AG09319 (cell line): ENCODE results near the gene DXO.

ENCODE experiments used
- DNase-seq: peaks from one replicate; pipeline ENCODE4 v3.0.0-alpha.2; 2010; ENCODE audit warnings: low read depth; ENCODE audit errors: extremely low read depth
- CTCF ChIP-seq: IDR thresholded peaks from 2 replicates; pipeline ENCODE4 v1.5.1; 2011; ENCODE audit warnings: low read depth, mild to moderate bottlenecking, inconsistent platforms, low read length, moderate library complexity

DXO gene

GRCh38 chr6:31966506-31966905 is 5.4 kb downstream of the DXO start:
- TF ChIP-seq CTCF, result no peak
- DNase-seq, result no peak

- DNase-seq, result no peak
- no peak for TF ChIP-seq CTCF
These were observed 6.2 kb downstream of the DXO start for GRCh38 chr6:31965700-31966099.

- TF ChIP-seq CTCF, result no peak
These were observed 8.0 kb downstream of the DXO start for GRCh38 chr6:31963921-31964320.

GRCh38 chr6:31961616-31962015 is 10.3 kb downstream of the DXO start:
- TF ChIP-seq CTCF, result no peak

More at GRCh38 chr6:31963921-31964320, 8.0 kb downstream of the DXO start:
- DNase-seq, result no peak

GRCh38 chr6:31958741-31959739 is 12.9 kb downstream of the DXO start, which contains the start of the genes NELFE and SKIC2:
TSS of gene NELFE (minus strand) at chr6:31958971. CDS start at chr6:31958446, 525 bp downstream.
TSS of gene SKIC2 (plus strand) at chr6:31959175. CDS start at chr6:31959193, 18 bp downstream.
- no peak for TF ChIP-seq CTCF
- DNase-seq, result peak; percentile 94

More at GRCh38 chr6:31961616-31962015, 10.3 kb downstream of the DXO start:
- DNase-seq, result no peak

GRCh38 chr6:31958412-31958740 is 13.6 kb downstream of the DXO start:
- TF ChIP-seq CTCF, result no peak
- DNase-seq, result no peak

- no peak for TF ChIP-seq CTCF
- DNase-seq, result no peak
These were observed 15.1 kb downstream of the DXO start for GRCh38 chr6:31956796-31957195.
